NB4 (cell line): ENCODE measurements around the gene HS3ST5.

Experiments used
- CTCF ChIP-seq: IDR thresholded peaks from one replicate; pipeline ENCODE4 v1.5.1; 2012; ENCODE audit warnings: low read depth, low read length
- POLR2A ChIP-seq: IDR thresholded peaks from 2 replicates; pipeline ENCODE4 v1.6.1; 2011; ENCODE audit warnings: mild to moderate bottlenecking; ENCODE audit not compliant: insufficient read length; ENCODE audit errors: extremely low read depth
- TF ChIP-seq, protein P1 (sequence below): IDR thresholded peaks from 2 replicates; pipeline ENCODE4 v1.6.1; 2011; ENCODE audit warnings: low read depth, low read length

GRCh38 chr6:114286211-114286610, 56.6 kb downstream of the HS3ST5 start:
- TF ChIP-seq CTCF (no peak), POLR2A (no peak)
- TF ChIP-seq, protein P1, sequence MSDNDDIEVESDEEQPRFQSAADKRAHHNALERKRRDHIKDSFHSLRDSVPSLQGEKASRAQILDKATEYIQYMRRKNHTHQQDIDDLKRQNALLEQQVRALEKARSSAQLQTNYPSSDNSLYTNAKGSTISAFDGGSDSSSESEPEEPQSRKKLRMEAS = no peak
